HepG2 (cell line): ENCODE data around the gene SNED1. TPM values are rescaled to one million over a fixed set of nuclear protein-coding genes. Genes with fewer than 3 reads are reported as not detected.

Experiments
- ARID2 ChIP-seq: sonication (generic); formaldehyde crosslinking; IDR thresholded peaks from 2 replicates; pipeline ENCODE4 v1.8.1; 2022; ENCODE audit warnings: mild to moderate bottlenecking, missing genetic modification reagents, borderline replicate concordance
- BATF2 ChIP-seq: sonication (generic); formaldehyde crosslinking; IDR thresholded peaks from 2 replicates; pipeline ENCODE4 v1.8.0; 2022; ENCODE audit warnings: mild to moderate bottlenecking, missing genetic modification reagents, moderate library complexity
- GABPB1 ChIP-seq: IDR thresholded peaks from 2 replicates; pipeline ENCODE4 v1.6.1; 2016; ENCODE audit warnings: mild to moderate bottlenecking, missing genetic modification reagents, moderate library complexity, missing compliant biosample characterization
- IRX3 ChIP-seq: sonication (generic); formaldehyde crosslinking; IDR thresholded peaks from 2 replicates; pipeline ENCODE4 v1.8.1; 2023; ENCODE audit warnings: mild to moderate bottlenecking, low read depth, missing genetic modification reagents, borderline replicate concordance
- KDM6A ChIP-seq: IDR thresholded peaks from 2 replicates; pipeline ENCODE4 v1.6.1; 2016; ENCODE audit warnings: low read depth
- PHF21A ChIP-seq: sonication (generic); formaldehyde crosslinking; IDR thresholded peaks from 2 replicates; pipeline ENCODE4 v1.5.0; 2020; ENCODE audit warnings: mild to moderate bottlenecking, missing genetic modification reagents
- RARG ChIP-seq: sonication (generic); formaldehyde crosslinking; IDR thresholded peaks from 2 replicates; pipeline ENCODE4 v1.4.0; 2020; ENCODE audit warnings: low read depth, mild to moderate bottlenecking, missing genetic modification reagents
- REPIN1 ChIP-seq: sonication (generic); formaldehyde crosslinking; IDR thresholded peaks from 2 replicates; pipeline ENCODE4 v1.8.0; 2022; ENCODE audit warnings: missing genetic modification reagents, low read depth, mild to moderate bottlenecking, borderline replicate concordance
- ZFP1 ChIP-seq: IDR thresholded peaks from 2 replicates; pipeline ENCODE4 v1.6.1; 2016
- ZNF136 ChIP-seq: sonication (generic); formaldehyde crosslinking; IDR thresholded peaks from 2 replicates; pipeline ENCODE4 v1.8.1; 2022; ENCODE audit warnings: low read depth, mild to moderate bottlenecking, moderate library complexity, missing genetic modification reagents
- ZNF253 ChIP-seq: sonication (generic); formaldehyde crosslinking; IDR thresholded peaks from 2 replicates; pipeline ENCODE4 v1.8.0; 2022; ENCODE audit warnings: mild to moderate bottlenecking, missing genetic modification reagents, borderline replicate concordance
- ZNF331 ChIP-seq: sonication (generic); formaldehyde crosslinking; IDR thresholded peaks from 2 replicates; pipeline ENCODE4 v1.4.0; 2020; ENCODE audit warnings: missing genetic modification reagents
- ZNF513 ChIP-seq: sonication (generic); formaldehyde crosslinking; conservative IDR thresholded peaks from 2 replicates; pipeline ENCODE4 v1.5.0; 2020; ENCODE audit warnings: missing genetic modification reagents
- ZNF550 ChIP-seq: sonication (generic); formaldehyde crosslinking; IDR thresholded peaks from 2 replicates; pipeline ENCODE4 v1.4.0; 2020; ENCODE audit warnings: mild to moderate bottlenecking, missing genetic modification reagents, borderline replicate concordance
- ZNF552 ChIP-seq: sonication (generic); formaldehyde crosslinking; IDR thresholded peaks from 2 replicates; pipeline ENCODE4 v1.9.0; 2022; ENCODE audit warnings: missing genetic modification reagents, mild to moderate bottlenecking, borderline replicate concordance
- ZNF572 ChIP-seq: sonication (generic); formaldehyde crosslinking; IDR thresholded peaks from 2 replicates; pipeline ENCODE4 v1.5.1; 2020; ENCODE audit warnings: mild to moderate bottlenecking, missing genetic modification reagents
- ZNF75D ChIP-seq: sonication (generic); formaldehyde crosslinking; IDR thresholded peaks from 2 replicates; pipeline ENCODE4 v1.8.1; 2023; ENCODE audit warnings: missing genetic modification reagents, mild to moderate bottlenecking, borderline replicate concordance
- polyA plus RNA-seq, 8 experiments: library from polyadenylated mRNA; depleted of rRNA in 3 of 8; stranded (reverse) in 7 of 8; unstranded in 1 of 8; fragments of >200 nt; fragmentation: Illumina TruSeq in 4 of 8; extraction: Trizol in 4 of 8; gene quantifications; 2 replicates each; pipeline versions ENCODE4 v1.2.1 to v1.2.3, GENCODE V29; 2011 to 2016; ENCODE audit warnings: low read depth in 4 of 8, missing spikeins in 1 of 8, mixed read lengths in 1 of 8; ENCODE audit not compliant: insufficient read depth in 1 of 8
- total RNA-seq, 5 experiments: library from RNA; depleted of rRNA; stranded (reverse); fragments of >200 nt; fragmentation: Illumina TruSeq; extraction: Trizol; gene quantifications; 2 replicates each; pipeline ENCODE4 v1.2.3, GENCODE V29; 2016; ENCODE audit warnings: low read depth in 1 of 5
- TF ChIP-seq, protein P1 (sequence below): sonication (generic); formaldehyde crosslinking; conservative IDR thresholded peaks from 2 replicates; pipeline ENCODE4 v1.8.0; 2022; ENCODE audit warnings: missing genetic modification reagents
- TF ChIP-seq, protein P2 (sequence below): sonication (generic); formaldehyde crosslinking; IDR thresholded peaks from 2 replicates; pipeline ENCODE4 v1.5.1; 2020; ENCODE audit warnings: mild to moderate bottlenecking, moderate library complexity, missing genetic modification reagents
- TF ChIP-seq, protein P3 (sequence below): sonication (generic); formaldehyde crosslinking; IDR thresholded peaks from 2 replicates; pipeline ENCODE4 v1.4.0; 2020; ENCODE audit warnings: missing genetic modification reagents, mild to moderate bottlenecking, borderline replicate concordance

The SNED1 gene
- total and polyA plus RNA-seq, 2 of the 13 experiments (the other 11 are each of a cell fraction or from before 2014, with no cell fraction given): 0.15 to 0.65 TPM

- TF ChIP-seq ZNF331 (0 out of 2 replicates have a peak, but pooled peaks have one; percentile 36), ZNF550 (CRISPR knock-in tag) (no peak), ZFP1 (CRISPR knock-in tag) (no peak), ZNF572 (0 out of 2 replicates have a peak, but pooled peaks have one; percentile 63), BATF2 (CRISPR knock-in tag) (no peak), KDM6A (no peak), ZNF513 (CRISPR knock-in tag) (no peak), IRX3 (CRISPR knock-in tag) (no peak), ZNF136 (CRISPR knock-in tag) (no peak), PHF21A (CRISPR knock-in tag) (no peak), ZNF552 (CRISPR knock-in tag) (no peak), ZNF253 (CRISPR knock-in tag) (no peak), GABPB1 (CRISPR knock-in tag) (peak; percentile 29; the same call in 1 of the 2 replicates), ARID2 (no peak), REPIN1 (CRISPR knock-in tag) (no peak), RARG (CRISPR knock-in tag) (no peak), ZNF75D (CRISPR knock-in tag) (no peak)
- TF ChIP-seq, protein P1, sequence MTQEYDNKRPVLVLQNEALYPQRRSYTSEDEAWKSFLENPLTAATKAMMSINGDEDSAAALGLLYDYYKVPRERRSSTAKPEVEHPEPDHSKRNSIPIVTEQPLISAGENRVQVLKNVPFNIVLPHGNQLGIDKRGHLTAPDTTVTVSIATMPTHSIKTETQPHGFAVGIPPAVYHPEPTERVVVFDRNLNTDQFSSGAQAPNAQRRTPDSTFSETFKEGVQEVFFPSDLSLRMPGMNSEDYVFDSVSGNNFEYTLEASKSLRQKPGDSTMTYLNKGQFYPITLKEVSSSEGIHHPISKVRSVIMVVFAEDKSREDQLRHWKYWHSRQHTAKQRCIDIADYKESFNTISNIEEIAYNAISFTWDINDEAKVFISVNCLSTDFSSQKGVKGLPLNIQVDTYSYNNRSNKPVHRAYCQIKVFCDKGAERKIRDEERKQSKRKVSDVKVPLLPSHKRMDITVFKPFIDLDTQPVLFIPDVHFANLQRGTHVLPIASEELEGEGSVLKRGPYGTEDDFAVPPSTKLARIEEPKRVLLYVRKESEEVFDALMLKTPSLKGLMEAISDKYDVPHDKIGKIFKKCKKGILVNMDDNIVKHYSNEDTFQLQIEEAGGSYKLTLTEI (CRISPR knock-in tag): no peak
- TF ChIP-seq, protein P2, sequence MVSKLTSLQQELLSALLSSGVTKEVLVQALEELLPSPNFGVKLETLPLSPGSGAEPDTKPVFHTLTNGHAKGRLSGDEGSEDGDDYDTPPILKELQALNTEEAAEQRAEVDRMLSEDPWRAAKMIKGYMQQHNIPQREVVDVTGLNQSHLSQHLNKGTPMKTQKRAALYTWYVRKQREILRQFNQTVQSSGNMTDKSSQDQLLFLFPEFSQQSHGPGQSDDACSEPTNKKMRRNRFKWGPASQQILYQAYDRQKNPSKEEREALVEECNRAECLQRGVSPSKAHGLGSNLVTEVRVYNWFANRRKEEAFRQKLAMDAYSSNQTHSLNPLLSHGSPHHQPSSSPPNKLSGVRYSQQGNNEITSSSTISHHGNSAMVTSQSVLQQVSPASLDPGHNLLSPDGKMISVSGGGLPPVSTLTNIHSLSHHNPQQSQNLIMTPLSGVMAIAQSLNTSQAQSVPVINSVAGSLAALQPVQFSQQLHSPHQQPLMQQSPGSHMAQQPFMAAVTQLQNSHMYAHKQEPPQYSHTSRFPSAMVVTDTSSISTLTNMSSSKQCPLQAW (CRISPR knock-in tag): peak; percentile 50; the same call in 1 of the 2 replicates
- TF ChIP-seq, protein P3, sequence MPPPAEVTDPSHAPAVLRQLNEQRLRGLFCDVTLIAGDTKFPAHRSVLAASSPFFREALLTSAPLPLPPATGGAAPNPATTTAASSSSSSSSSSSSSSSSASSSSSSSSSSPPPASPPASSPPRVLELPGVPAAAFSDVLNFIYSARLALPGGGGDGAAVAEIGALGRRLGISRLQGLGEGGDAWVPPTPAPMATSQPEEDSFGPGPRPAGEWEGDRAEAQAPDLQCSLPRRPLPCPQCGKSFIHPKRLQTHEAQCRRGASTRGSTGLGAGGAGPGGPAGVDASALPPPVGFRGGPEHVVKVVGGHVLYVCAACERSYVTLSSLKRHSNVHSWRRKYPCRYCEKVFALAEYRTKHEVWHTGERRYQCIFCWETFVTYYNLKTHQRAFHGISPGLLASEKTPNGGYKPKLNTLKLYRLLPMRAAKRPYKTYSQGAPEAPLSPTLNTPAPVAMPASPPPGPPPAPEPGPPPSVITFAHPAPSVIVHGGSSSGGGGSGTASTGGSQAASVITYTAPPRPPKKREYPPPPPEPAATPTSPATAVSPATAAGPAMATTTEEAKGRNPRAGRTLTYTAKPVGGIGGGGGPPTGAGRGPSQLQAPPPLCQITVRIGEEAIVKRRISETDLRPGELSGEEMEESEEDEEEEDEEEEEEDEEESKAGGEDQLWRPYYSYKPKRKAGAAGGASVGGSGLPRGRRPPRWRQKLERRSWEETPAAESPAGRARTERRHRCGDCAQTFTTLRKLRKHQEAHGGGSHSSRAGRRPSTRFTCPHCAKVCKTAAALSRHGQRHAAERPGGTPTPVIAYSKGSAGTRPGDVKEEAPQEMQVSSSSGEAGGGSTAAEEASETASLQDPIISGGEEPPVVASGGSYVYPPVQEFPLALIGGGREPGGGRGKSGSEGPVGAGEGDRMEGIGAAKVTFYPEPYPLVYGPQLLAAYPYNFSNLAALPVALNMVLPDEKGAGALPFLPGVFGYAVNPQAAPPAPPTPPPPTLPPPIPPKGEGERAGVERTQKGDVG (CRISPR knock-in tag): 0 out of 2 replicates have a peak, but pooled peaks have one; percentile 77
Observed at GRCh38 chr2:240989451-240990265, 8.8 kb upstream of the SNED1 start (continued).
